Psoas muscle (tissue), 8 donors: ENCODE data around the gene PLS3. TPM values are rescaled to one million over a fixed set of nuclear protein-coding genes. Genes with fewer than 3 reads are reported as not detected.
"Not testable (repeated sequence)": the region's sequence is repeated elsewhere in the genome, so short reads cannot be mapped to it uniquely, and the experiment has no call there.

Experiments
- ATAC-seq, 4 donors: fragments of 200-7000 bp; cut with Tn5 transposase; one replicate each; pipeline ENCODE4 v1.9.1; 2020; ENCODE audit warnings: moderate library complexity in 3 of 4, mild to moderate bottlenecking in 2 of 4
- DNase-seq, 2 donors: peaks; one replicate each; pipeline ENCODE4 v3.0.0-alpha.2; 2020
- H3K27ac ChIP-seq: fragments of 200-600 bp; one replicate; pipeline ENCODE4 v1.8.0; 2022
- H3K27me3 ChIP-seq, 3 donors: fragments of 200-600 bp in 1 of 3; one replicate each; pipeline versions ENCODE4 v1.6.1 to v1.8.0; 2013 to 2022; ENCODE audit warnings: low read length in 2 of 3, mild to moderate bottlenecking in 2 of 3, moderate library complexity in 1 of 3; ENCODE audit not compliant: insufficient read depth in 3 of 3
- H3K36me3 ChIP-seq, 2 donors: fragments of 200-600 bp in 1 of 2; one replicate each; pipeline versions ENCODE4 v1.6.1 to v1.8.0; 2013 to 2022; ENCODE audit warnings: low read depth in 1 of 2, mild to moderate bottlenecking in 1 of 2, moderate library complexity in 1 of 2; ENCODE audit not compliant: insufficient read depth in 1 of 2
- H3K4me1 ChIP-seq: fragments of 200-600 bp; one replicate; pipeline ENCODE4 v1.8.0; 2022
- H3K4me3 ChIP-seq: fragments of 200-600 bp; one replicate; pipeline ENCODE4 v1.8.0; 2022; ENCODE audit warnings: mild to moderate bottlenecking
- H3K9me3 ChIP-seq: fragments of 200-600 bp; one replicate; pipeline ENCODE4 v1.8.0; 2022
- CTCF ChIP-seq: fragments of 200-600 bp; IDR thresholded peaks from one replicate; pipeline ENCODE4 v1.8.0; 2022; ENCODE audit warnings: antibody characterized with exemption
- WGBS, 3 donors: extraction: QIAGEN DNeasy Blood & Tissue Kit; methylation state at CpG; one replicate each; pipeline versions ENCODE4 v1.1.6 to v1.1.7; 2013; 5-methylcytosine and 5-hydroxymethylcytosine counted together
- intact Hi-C, 2 donors: fragments of 100-400 bp; cut with DNase I; formaldehyde crosslinking; loops; one replicate each; pipeline versions ENCODE4 v1.11.0 to v1.14.2; 2022
- polyA plus RNA-seq, 3 donors: library from polyadenylated mRNA; stranded (reverse); fragments of 200-250 nt; gene quantifications; one replicate each; pipeline ENCODE4 v1.2.3, GENCODE V29; 2013
- total RNA-seq, 4 donors: library from RNA; stranded (reverse); fragmentation: NEBNext Ultra II Directional in 2 of 4; extraction: Animal tissue kit (Norgen Biotek cat#: 25700) in 2 of 4; gene quantifications; one replicate each; pipeline versions ENCODE4 v1.2.1 to v1.2.4, GENCODE V29; 2021 to 2023
- donor health status: healthy with polysubstance abuse.
- donor health status: DM: no; HTN: no; CAD: no; lungs with moderate emphysema.
- donor health status: Bipolar disorder and iron deficiency.
- donor health status: healthy.
- donor health status: DM: yes; HTN: yes; CAD: no.
- donor health status: DM: no; HTN: no; CAD: no.
- donor health status: DM: no; HTN: no; CAD: no.
- donor health status: DM: yes; HTN: yes; CAD: no.

Gene PLS3
- total and polyA plus RNA-seq, 7 donors: 12.9 to 31.3 (median 21.5) TPM

- intact Hi-C loops: no loop called here
- peaks cover 0 to 14% (median 0%) of the 10 kb centered on the region in 3 donors for H3K27me3 ChIP-seq
- H3K4me1 ChIP-seq: no peaks in the 10 kb centered on the region
- WGBS, 3 donors: 61 to 70% (median 66%) methylated on average over 1 of the region's 1 CpG
- no peaks in the 10 kb centered on the region for H3K9me3 ChIP-seq
- no peak overlapping the region for H3K4me3 ChIP-seq
- ATAC-seq: no peak
- H3K27ac ChIP-seq: no peak overlapping the region
- TF ChIP-seq CTCF: no peak
- H3K36me3 ChIP-seq: no peaks in the 10 kb centered on the region
- no peak for DNase-seq
Observed at GRCh38 chrX:115535844-115536243, 25.1 kb upstream of the PLS3 start.

- DNase-seq (no peak), ATAC-seq (no peak)
- Histone ChIP-seq H3K27ac (no peak overlapping the region), H3K36me3 (no peaks in the 10 kb centered on the region), H3K4me3 (no peak overlapping the region), H3K9me3 (no peaks in the 10 kb centered on the region), H3K4me1 (no peaks in the 10 kb centered on the region), H3K27me3 (peaks cover 0 to 7% (median 0%) of the 10 kb centered on the region in 3 donors)
- WGBS, 3 donors: 70 to 81% (median 70%) methylated on average over 2 of the region's 2 CpGs
- intact Hi-C loops: no loop called here
- TF ChIP-seq CTCF: no peak
Observed at GRCh38 chrX:115539841-115540240, 21.1 kb upstream of the PLS3 start.

GRCh38 chrX:115541045-115541444, 19.9 kb upstream of the PLS3 start:
- ATAC-seq, H3K36me3 ChIP-seq, H3K4me3 ChIP-seq, H3K27me3 ChIP-seq, intact Hi-C loops, H3K9me3 ChIP-seq, DNase-seq, H3K4me1 ChIP-seq, H3K27ac ChIP-seq: not testable (repeated sequence)
- WGBS, 3 donors: 59 to 80% (median 60%) methylated on average over 9 to 10 of the region's 10 CpGs

GRCh38 chrX:115547448-115547847, 13.5 kb upstream of the PLS3 start:
- Histone ChIP-seq H3K9me3 (no peaks in the 10 kb centered on the region), H3K36me3 (no peaks in the 10 kb centered on the region), H3K4me1 (no peaks in the 10 kb centered on the region), H3K27ac (no peak overlapping the region), H3K4me3 (no peak overlapping the region), H3K27me3 (no peaks in the 10 kb centered on the region)
- intact Hi-C loops: no loop called here
- WGBS, 3 donors: 51 to 74% (median 73%) methylated on average over 2 of the region's 2 CpGs
- DNase-seq: no peak
- no peak for TF ChIP-seq CTCF
- no peak for ATAC-seq

- H3K4me1 ChIP-seq: no peaks in the 10 kb centered on the region
- H3K27me3 ChIP-seq: peaks cover 0 to 1% (median 0%) of the 10 kb centered on the region in 3 donors
- H3K27ac ChIP-seq: no peak overlapping the region
- H3K9me3 ChIP-seq: no peaks in the 10 kb centered on the region
- H3K36me3 ChIP-seq: no peaks in the 10 kb centered on the region
- no peak for TF ChIP-seq CTCF
- DNase-seq (no peak), ATAC-seq (no peak)
- H3K4me3 ChIP-seq: no peak overlapping the region
- 38 to 75% (median 68%) methylated on average over 3 of the region's 3 CpGs for WGBS, 3 donors
- intact Hi-C loops: no loop called here
Observed at GRCh38 chrX:115549008-115549407, 12.0 kb upstream of the PLS3 start.
